Posterior vena cava (tissue), 2 donors: Measurements from ENCODE around the gene MICOS13. TPM values are rescaled to one million over a fixed set of nuclear protein-coding genes. Genes with fewer than 3 reads are reported as not detected.

Source experiments
- DNase-seq: peaks from one replicate; pipeline ENCODE4 v3.0.0-alpha.2; 2020; ENCODE audit warnings: low spot score
- intact Hi-C, 2 donors: fragments of 100-400 bp; cut with DNase I; formaldehyde crosslinking; loops; one replicate each; pipeline versions ENCODE4 v1.14.1 to v1.14.2; 2022 to 2023
- total RNA-seq, 2 donors: library from RNA; stranded (reverse); fragmentation: NEBNext Ultra II Directional; extraction: Animal tissue kit (Norgen Biotek cat#: 25700); gene quantifications; one replicate each; pipeline ENCODE4 v1.2.1, GENCODE V29; 2021
- donor health status: DM: yes; HTN: yes; CAD: no.
- donor health status: DM: yes; HTN: yes; CAD: no.

The MICOS13 gene
- total RNA-seq, 2 donors from 2014 or later, result 54.1 to 54.4 TPM

DNA sequence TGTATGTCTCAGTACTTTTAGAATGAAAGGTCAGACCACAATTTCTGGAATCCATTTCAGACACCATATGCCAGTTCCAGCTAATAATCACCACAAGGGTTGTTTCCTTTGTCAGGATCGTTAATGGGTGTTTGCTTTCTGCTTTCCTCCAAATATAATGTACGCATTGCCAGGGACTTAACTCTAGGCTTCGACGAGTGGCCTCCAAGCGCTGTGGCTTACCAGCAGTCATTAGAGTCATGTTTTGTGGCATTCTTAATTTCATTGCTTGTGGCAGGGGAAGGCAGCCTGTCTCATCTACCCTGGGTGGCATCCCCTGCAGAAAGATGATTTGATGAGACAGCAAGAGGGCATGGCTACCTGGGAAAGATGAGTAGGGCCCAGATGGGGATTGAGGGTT lies 34.9 kb downstream of the MICOS13 start:
- peak; percentile 34 for DNase-seq
- intact Hi-C loops, result no loop called here

DNA sequence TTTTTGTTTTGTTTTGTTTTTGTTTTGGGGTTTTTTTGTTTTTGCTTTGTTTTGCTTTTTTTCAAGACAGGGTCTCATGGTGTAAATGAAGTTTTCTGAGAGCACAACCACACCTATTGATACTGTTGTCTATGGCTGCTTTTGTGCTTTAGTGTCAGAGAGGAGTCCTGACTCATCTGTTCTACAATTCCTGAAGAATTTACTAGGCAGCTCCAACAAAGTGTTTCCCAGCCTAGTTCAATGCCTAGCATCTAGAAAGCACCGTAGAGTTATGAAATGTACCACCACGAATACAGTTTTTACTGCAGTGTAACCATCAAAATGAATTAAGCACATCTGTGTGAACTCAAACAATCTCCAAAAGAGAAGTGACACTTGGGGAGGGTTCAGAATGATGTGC lies 36.3 kb downstream of the MICOS13 start:
- intact Hi-C loops, result no loop called here
- DNase-seq, result no peak

GRCh38 chr19:5643060-5643459 lies 37.3 kb downstream of the MICOS13 start:
- DNase-seq, result no peak
- intact Hi-C loops, result no loop called here

DNA sequence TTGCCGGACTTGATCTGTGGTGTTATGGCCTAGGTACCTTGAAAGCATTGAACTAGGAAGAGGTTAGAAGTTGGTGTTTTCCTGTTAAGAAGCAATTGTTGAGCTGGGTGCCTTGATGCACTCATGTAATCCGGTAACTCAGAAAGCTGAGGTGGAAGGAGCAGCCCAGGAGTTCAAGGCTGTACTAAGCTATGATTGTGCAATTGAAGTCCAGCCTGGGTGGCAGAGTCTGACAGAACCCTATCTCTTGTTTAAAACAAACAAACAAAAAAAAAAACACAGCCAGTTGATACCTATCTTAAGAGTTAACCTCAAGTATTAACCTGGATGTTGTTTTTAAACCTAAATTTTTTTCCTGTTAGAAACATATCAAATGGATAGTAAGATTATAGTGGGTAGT lies 38.1 kb downstream of the MICOS13 start:
- peak; percentile 7 for DNase-seq
- intact Hi-C loops, result no loop called here

DNA sequence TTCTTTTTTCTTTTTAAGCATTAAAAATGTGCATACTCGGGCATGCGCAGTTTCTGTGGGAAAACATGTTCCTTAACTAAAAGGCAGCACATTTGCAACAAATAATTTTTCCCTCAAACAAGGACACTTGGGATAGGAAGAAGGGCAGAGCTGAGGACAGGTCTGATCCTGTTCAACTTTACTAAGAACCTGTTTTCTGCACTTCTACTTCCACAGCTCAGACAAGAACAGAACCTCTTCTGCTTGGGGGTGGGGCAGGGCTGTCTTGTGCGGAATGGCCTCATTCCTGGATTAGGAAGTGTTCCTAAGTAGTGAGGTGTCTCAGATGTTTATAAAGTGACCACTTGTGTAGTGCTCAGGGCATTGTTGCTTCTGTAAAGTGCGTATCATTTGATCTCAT lies 39.1 kb downstream of the MICOS13 start:
- intact Hi-C loops, result no loop called here
- DNase-seq, result no peak

- DNase-seq, result no peak
- intact Hi-C loops, result no loop called here
Measured at GRCh38 chr19:5637971-5638370, 42.3 kb downstream of the MICOS13 start.

- intact Hi-C loops, result no loop called here
- DNase-seq, result no peak
Measured at GRCh38 chr19:5635427-5635826, 44.9 kb downstream of the MICOS13 start.

GRCh38 chr19:5632657-5633056 lies 47.7 kb downstream of the MICOS13 start:
- no peak for DNase-seq

GRCh38 chr19:5632241-5632612 lies 48.1 kb downstream of the MICOS13 start:
- no peak for DNase-seq
- intact Hi-C loops, result no loop called here

More at GRCh38 chr19:5632657-5633056, 47.7 kb downstream of the MICOS13 start:
- intact Hi-C loops, result no loop called here

GRCh38 chr19:5631567-5632240 lies 48.6 kb downstream of the MICOS13 start:
- intact Hi-C loops, result no loop called here
- DNase-seq, result no peak

DNA sequence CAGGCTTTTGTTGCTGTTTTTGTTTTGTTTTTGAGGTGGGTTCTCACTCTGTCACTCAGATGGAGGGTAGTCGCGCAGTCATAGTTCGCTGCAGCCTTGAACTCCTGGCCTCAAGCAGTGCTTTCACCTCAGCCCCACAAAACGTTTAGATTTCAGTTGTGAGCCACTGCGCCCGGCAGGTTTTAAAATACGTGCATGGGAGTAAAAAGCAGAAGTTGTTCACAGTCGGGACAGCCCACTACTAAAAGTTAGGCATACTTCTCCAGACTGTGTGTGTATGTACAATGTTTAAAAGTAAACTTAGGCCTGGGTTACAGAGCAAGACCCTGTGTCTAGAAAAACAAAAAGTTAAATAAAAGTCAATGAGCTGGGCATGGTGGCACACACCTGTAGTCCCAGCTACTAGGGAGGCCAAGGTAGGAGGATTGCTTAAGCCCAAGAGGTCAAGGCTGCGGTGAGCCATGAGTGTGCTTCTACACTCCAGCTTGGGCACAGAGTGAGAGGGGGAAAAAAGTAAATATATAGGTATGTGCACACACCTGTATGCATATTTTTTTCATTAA lies 51.3 kb downstream of the MICOS13 start:
- no peak for DNase-seq
- intact Hi-C loops, result no loop called here

- intact Hi-C loops, result no loop called here
- no peak for DNase-seq
Measured at GRCh38 chr19:5628461-5628860, 51.9 kb downstream of the MICOS13 start.

Other genes with a start within 250 kb of the MICOS13 start
- gene ZNRF4, start 225.1 kb downstream of the MICOS13 start, total RNA-seq, result not detected
- under 1 TPM; 0.42 to 0.43 TPM for gene TINCR, start 112.6 kb downstream of the MICOS13 start, total RNA-seq
- gene SAFB2, start 57.7 kb downstream of the MICOS13 start, total RNA-seq, result 10 to 100 TPM; 50.9 to 57.3 TPM
- 10 to 100 TPM; 49.4 to 50.5 TPM for gene SAFB, start 57.4 kb downstream of the MICOS13 start, total RNA-seq
- gene HSD11B1L, start 511 bp upstream of the MICOS13 start, total RNA-seq, result 1 to 10 TPM; 3.8 to 4.0 TPM
- gene RPL36, start 9.8 kb upstream of the MICOS13 start, total RNA-seq, result 100 to 1,000 TPM; 525 to 575 TPM
- 10 to 100 TPM; 34.8 to 40.4 TPM for gene LONP1, start 39.6 kb upstream of the MICOS13 start, total RNA-seq
- not detected for gene CATSPERD, start 40.1 kb upstream of the MICOS13 start, total RNA-seq
- gene PRR22, start 104.2 kb upstream of the MICOS13 start, total RNA-seq, result 1 to 10 TPM in 1 of 2 donors, under 1 TPM in 1; 1.00 to 2.2 TPM
- 10 to 100 TPM; 19.1 to 27.6 TPM for gene DUS3L, start 110.6 kb upstream of the MICOS13 start, total RNA-seq
- under 1 TPM in 1 of 2 donors, not detected in 1; 0.52 TPM for gene NRTN, start 124.6 kb upstream of the MICOS13 start, total RNA-seq
- not detected for gene FUT6, start 159.2 kb upstream of the MICOS13 start, total RNA-seq
- gene FUT3, start 170.9 kb upstream of the MICOS13 start, total RNA-seq, result not detected
- gene FUT5, start 190.0 kb upstream of the MICOS13 start, total RNA-seq, result not detected
- 100 to 1,000 TPM; 161 to 193 TPM for gene NDUFA11, start 223.3 kb upstream of the MICOS13 start, total RNA-seq
- gene VMAC, start 224.4 kb upstream of the MICOS13 start, total RNA-seq, result 1 to 10 TPM; 2.4 to 5.0 TPM
- gene CAPS, start 233.7 kb upstream of the MICOS13 start, total RNA-seq, result 1 to 10 TPM; 3.8 to 8.5 TPM